ENCODE results near the gene TUFT1. TPM values are rescaled to one million over a fixed set of nuclear protein-coding genes. Genes with fewer than 3 reads are reported as not detected.

The TUFT1 gene
- total RNA-seq, 4 donors from 2014 or later: 18.1 to 41.8 (median 32.8) TPM

DNA sequence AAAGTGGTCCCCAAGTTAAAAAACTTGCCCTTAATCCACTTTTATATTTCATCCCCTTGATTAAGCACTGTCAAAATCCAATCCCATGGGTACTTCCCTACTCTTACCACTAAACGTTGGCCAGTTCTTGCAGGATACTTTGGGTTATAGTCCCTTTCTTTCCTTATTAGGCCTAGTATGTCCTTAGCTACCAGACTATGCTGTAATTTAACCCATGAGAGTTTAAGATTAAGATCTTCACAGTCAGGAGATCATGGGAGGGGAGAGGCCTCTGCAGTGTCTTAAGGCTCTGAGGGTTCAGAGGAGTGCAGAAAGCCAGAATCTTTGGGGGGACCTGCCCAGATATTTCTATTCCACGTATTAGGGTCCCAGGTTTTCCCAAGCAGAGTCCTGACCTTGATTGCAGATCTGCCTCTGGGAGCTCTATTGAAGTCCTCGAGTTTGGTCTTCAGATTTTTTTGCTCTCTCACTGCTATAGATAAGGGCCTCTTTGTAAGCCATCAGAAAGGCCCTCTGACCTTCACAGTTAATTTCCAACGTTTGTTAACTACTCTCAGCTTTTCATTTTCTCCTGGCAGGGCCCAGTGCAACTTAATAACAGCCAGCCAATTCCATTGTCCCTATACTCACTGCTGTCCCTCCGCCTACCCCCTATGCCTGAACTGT is 37.9 kb upstream of the TUFT1 start:
- no peaks in the 10 kb centered on the region for H3K4me1 ChIP-seq
- H3K36me3 ChIP-seq: no peaks in the 10 kb centered on the region
- no peak overlapping the region for H3K4me3 ChIP-seq
- no peak overlapping the region for H3K27ac ChIP-seq
- no peaks in the 10 kb centered on the region for H3K27me3 ChIP-seq
- WGBS, 2 donors: 66 to 68% methylated on average over 5 of the region's 5 CpGs
- TF ChIP-seq POLR2A (IDR thresholded peaks at IDR 0.05): no peak
- TF ChIP-seq, protein P1, sequence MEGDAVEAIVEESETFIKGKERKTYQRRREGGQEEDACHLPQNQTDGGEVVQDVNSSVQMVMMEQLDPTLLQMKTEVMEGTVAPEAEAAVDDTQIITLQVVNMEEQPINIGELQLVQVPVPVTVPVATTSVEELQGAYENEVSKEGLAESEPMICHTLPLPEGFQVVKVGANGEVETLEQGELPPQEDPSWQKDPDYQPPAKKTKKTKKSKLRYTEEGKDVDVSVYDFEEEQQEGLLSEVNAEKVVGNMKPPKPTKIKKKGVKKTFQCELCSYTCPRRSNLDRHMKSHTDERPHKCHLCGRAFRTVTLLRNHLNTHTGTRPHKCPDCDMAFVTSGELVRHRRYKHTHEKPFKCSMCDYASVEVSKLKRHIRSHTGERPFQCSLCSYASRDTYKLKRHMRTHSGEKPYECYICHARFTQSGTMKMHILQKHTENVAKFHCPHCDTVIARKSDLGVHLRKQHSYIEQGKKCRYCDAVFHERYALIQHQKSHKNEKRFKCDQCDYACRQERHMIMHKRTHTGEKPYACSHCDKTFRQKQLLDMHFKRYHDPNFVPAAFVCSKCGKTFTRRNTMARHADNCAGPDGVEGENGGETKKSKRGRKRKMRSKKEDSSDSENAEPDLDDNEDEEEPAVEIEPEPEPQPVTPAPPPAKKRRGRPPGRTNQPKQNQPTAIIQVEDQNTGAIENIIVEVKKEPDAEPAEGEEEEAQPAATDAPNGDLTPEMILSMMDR (IDR thresholded peaks at IDR 0.05): no peak
- H3K9me3 ChIP-seq: no peaks in the 10 kb centered on the region
- intact Hi-C loops (cut with DNase I): no loop called here
- DNase-seq: no peak

DNA sequence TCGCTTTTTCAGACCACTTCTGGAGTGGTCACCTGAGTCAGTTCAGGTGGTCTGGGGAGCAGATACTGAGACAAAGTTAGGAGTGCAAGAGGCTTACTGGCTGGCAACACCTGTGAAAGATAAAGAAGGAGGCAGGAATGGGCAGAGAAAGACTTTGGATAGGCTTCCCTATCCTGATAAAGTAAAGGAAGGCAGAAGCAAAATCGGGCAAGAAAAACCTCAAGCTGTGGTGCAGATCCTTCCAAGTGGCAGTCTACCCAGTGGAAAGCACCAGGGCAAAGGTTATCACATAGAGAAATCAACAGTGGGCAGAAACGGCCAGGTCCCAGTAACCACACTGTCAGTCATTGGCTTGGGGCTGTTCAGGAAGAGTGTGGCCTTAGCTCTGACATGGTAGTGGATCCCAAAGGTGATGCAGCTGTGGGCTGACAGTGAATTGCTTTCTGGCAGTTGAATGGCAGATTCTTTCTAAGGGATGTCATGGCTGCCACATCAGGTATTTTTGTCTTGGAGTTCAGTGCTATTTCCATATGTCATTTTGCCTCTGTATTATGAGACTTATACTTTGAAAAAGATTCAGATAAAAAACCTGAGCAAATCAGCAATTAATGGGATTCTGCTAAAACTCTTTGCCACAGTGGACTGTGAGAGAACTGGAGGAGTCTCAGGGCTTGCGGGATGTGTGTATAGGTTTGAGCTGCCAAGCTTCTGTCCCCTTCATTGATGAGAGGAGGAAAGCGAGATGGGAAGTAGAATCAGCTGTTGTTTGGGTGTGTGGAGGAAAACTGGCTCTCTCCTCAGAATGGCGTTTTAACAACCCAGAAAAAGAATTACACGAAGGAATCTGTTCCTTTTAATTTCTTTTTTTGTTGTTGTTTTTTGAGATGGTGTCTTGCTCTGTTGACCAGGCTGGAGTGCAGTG is 37.0 kb upstream of the TUFT1 start:
- H3K9me3 ChIP-seq: no peaks in the 10 kb centered on the region
- no peak overlapping the region for H3K4me3 ChIP-seq
- H3K36me3 ChIP-seq: no peaks in the 10 kb centered on the region
- no peak for TF ChIP-seq POLR2A (IDR thresholded peaks at IDR 0.05)
- TF ChIP-seq, protein P1 (IDR thresholded peaks at IDR 0.05): no peak
- no peaks in the 10 kb centered on the region for H3K4me1 ChIP-seq
- H3K27ac ChIP-seq: no peak overlapping the region
- no peak for DNase-seq
- no peaks in the 10 kb centered on the region for H3K27me3 ChIP-seq
- WGBS, 2 donors: 55 to 77% methylated on average over 6 to 7 of the region's 7 CpGs
- intact Hi-C loops (cut with DNase I): no loop called here

DNA sequence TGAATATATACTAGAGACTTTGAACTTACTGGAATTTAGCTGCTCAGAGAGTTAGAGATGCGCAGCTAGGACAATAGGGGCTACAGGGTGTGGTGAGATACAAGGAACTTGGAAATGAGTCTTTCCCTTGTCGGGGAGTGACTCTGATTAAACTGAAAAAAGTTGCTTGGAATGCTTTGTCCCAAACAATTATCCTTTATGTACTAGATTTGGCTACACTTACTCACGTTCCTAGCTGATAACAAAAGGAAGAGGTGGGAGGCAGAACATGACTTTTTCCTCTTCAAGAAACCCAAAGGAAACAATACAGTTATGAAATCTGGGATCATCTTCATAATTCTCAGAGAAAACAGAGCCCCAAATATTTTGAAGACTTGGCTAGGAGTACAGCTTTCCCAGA is 35.9 kb upstream of the TUFT1 start:
- no peaks in the 10 kb centered on the region for H3K27me3 ChIP-seq
- no peak for DNase-seq
- WGBS, 2 donors: 32 to 39% methylated on average over 3 of the region's 3 CpGs
- intact Hi-C loops (cut with DNase I): no loop called here
- no peak for TF ChIP-seq POLR2A (IDR thresholded peaks at IDR 0.05)
- TF ChIP-seq, protein P1 (IDR thresholded peaks at IDR 0.05): no peak
- H3K4me3 ChIP-seq: no peak overlapping the region
- no peak overlapping the region for H3K27ac ChIP-seq
- H3K36me3 ChIP-seq: no peaks in the 10 kb centered on the region
- peaks cover 0 to 2% (median 0%) of the 10 kb centered on the region in 3 donors for H3K4me1 ChIP-seq
- no peaks in the 10 kb centered on the region for H3K9me3 ChIP-seq

DNA sequence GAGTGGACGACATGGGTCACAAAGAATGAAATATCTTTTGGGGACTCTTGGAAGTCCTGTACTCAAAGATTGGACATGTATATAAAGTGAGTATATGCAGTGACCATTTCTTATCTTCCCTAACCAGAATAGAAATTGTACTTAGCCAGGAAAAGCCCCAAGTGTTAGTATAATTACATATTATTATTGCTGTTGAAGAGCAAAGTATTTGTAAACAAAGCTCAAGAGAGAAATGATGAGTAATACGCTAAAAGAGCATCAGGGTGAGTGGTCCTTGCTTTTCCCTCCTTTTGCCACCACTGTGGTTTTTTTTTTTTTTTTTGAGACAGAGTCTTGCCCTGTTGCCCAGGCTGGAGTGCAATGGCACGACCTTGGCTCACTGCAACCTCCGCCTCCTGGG is 35.4 kb upstream of the TUFT1 start:
- H3K4me1 ChIP-seq: peaks cover 0 to 5% (median 0%) of the 10 kb centered on the region in 3 donors
- H3K9me3 ChIP-seq: no peaks in the 10 kb centered on the region
- DNase-seq: no peak
- 80 to 89% methylated on average over 4 of the region's 4 CpGs for WGBS, 2 donors
- H3K4me3 ChIP-seq: no peak overlapping the region
- no peak overlapping the region for H3K27ac ChIP-seq
- H3K36me3 ChIP-seq: no peaks in the 10 kb centered on the region
- intact Hi-C loops (cut with DNase I): no loop called here
- TF ChIP-seq, protein P1 (IDR thresholded peaks at IDR 0.05): no peak
- H3K27me3 ChIP-seq: no peaks in the 10 kb centered on the region

DNA sequence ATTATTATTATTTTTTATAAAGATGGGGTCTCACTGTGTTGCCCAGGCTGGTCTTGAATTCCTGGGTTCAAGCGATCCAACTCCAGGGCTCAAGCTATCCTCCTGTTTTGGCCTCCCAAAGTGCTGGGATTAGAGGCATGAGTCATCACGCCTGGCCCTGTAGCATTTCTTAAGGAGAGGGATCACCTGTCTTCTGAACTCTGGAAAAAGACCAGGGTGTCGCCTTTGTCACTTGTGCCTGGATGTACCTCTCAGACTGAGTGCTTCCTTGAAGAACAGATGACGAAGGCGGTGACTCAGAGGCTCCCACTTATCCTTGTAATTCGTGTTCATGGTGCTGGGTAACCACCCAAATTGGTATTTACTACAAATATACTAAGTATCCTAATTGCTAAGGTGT is 31.3 kb upstream of the TUFT1 start:
- Histone ChIP-seq H3K4me3 (no peak overlapping the region), H3K4me1 (peaks cover 16 to 43% (median 20%) of the 10 kb centered on the region in 3 donors), H3K9me3 (no peaks in the 10 kb centered on the region), H3K36me3 (no peaks in the 10 kb centered on the region), H3K27ac (no peak overlapping the region), H3K27me3 (peaks cover 0 to 6% (median 0%) of the 10 kb centered on the region in 4 donors)
- TF ChIP-seq POLR2A (IDR thresholded peaks at IDR 0.05): no peak
- TF ChIP-seq, protein P1 (IDR thresholded peaks at IDR 0.05): no peak
- 47 to 73% methylated on average over 6 of the region's 6 CpGs for WGBS, 2 donors
- intact Hi-C loops (cut with DNase I): no loop called here
- no peak for DNase-seq
